GM18861 (cell line): ENCODE measurements around the gene MCM7.

ENCODE experiments used
- ATAC-seq: cut with Tn5 transposase; IDR thresholded peaks from one replicate; pipeline ENCODE4 v1.9.1; 2021; ENCODE audit not compliant: unreplicated experiment

Gene MCM7

DNA sequence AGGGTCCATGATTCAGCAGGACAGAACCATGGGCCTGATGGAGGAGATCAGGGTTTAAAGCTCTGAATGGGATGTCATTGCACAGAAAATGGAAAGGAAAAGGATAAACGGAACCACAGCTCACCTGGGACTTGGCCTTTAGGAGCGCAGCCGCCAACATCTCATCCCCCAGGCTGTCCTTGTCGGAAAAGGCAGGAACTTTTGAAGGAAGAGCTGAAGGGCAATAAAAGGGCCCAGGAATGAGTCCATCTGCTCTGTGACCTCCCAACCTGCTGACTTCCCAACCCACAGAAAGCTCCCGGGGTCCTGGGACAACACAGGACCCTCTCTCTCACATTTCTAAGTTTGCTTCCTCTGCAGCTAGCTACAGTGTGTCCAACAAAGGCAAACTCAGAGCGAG lies 25.8 kb downstream of the MCM7 start:
- ATAC-seq = no peak

DNA sequence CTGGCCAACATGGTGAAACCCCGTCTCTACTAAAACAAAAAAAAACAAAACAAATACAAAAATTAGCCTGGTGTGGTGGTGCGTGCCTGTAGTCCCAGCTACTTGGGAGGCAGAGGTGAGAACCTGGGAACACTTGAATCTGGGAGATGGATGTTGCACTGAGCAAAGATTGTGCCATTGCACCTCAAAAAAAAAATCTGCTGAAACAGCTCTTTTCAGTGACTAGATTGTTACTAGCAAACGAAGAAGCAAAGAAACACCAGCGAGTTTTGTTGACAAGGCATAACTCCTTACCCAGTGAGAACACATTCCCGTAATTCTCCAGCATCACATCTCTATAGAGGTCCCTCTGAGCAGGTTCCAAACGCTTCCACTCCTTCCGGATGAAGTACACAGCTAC lies 26.4 kb downstream of the MCM7 start:
- no peak for ATAC-seq

DNA sequence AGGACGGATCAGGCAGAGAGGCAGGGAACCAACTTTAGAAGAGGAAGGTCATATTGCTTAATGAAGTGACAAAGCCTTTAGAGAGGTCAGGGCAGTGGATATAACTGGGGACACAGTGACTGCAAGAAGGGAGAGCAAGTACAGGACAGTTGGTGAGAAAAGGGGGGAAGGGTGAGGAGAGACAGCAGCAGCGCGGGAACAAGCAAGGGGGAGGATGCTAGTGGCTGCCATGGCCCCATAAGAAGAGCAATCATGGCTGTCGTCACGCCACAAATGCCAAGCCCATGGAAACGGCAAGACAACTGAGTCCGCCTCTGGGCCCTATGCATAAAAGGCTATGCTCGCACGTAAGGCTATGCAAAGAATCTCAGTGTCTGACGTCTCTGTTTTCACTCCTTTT lies 28.7 kb downstream of the MCM7 start:
- no peak for ATAC-seq

DNA sequence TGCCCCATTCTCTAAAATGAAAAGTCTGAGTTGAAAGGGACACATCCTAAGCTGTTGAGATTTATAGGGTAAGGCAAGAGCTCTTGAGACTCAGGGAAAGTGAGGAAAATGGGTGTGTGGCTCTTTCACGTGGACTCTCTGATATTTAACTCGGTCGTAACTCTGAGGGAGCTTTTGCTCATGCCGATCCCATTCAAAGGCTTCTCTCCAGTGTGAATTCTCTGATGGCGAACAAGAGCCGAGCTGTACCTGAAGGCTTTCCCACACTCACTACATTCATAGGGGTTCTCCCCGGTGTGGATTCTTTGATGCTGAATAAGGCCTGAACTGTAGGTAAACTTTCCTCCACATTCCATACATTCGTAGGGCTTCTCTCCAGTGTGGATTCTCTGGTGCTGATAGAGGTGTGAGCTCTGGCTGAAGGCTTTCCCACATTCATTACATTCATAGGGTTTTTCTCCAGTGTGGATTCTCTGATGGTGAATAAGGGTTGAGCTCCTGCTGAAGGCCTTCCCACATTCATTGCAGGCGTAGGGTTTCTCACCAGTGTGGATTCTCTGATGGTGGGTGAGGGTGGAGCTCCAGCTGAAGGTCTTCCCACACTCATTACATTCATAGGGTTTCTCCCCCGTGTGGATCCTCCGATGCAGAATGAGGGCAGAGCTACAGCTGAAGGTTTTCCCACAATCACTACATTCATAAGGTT lies 30.0 kb downstream of the MCM7 start:
- no peak for ATAC-seq

DNA sequence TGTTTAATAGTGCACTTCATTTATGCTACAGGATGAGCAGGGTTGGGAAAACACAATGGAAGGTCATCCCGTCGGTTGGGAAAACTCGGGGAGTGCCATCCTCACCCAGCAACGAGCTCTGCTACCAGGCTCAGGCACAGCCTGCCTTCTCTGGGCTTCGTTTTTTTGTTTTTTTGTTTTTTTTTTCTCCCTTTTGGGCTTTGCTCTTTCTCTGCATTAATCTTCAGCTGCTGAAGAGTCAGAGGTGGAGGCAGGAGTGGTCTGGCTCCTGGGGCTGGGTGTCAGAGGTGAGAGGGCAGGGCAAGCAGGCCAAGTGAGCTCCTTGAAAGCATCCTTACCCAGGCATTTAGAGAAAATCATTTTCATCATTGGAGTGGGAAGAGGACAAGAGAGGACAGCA lies 31.2 kb downstream of the MCM7 start:
- ATAC-seq = no peak

DNA sequence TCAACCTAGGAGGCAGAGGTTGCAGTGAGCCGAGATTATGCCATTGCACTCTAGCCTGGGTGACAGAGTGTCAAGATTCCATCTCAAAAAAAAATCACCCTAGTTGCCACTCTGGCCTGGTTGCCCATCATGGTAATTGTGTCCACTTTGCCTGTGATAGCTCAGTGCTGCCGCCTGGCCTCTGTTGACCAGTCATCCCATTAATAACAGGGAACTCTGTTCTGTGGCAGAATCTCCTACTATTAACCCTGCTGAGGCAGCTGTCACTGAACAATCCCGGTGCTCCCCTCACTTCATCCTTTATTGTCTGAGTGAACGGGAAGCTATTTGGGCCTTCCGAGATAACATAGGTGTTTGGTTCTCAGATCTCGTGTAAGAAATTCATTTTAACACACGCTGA lies 34.2 kb downstream of the MCM7 start:
- no peak for ATAC-seq

DNA sequence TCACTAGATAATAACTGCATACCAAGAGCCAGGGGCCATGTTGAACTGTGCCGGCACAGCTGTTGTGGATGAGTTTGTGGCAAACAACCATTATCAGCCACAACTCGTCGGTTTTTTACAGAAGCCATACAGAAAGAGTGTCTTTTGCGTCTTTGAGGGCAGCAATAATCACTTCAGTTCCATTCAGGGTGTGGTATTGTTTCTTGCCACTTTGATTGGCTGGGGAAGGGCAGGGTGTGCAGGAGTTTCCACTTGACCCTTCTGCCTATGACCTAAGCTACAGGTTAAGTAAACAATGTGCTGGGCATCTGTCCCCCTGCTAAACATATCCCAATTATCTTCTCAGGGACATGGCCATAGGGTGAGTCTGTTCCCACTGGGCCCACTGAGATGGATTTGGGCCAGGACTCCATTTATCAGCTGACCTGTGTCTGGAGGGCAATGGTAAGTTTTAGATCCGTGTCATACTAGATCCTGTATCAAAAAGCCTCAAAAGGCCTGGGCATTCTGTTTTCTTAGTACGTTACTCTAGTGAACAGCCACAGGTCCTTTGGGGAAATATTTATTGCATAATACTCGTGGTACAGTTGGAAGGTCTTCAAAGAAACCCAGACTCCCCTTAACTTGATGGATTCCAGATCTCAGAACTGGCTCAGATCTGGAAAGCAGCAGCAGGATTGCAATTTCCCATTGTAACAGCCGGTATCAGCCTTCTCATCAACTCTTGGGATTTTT lies 35.6 kb downstream of the MCM7 start:
- ATAC-seq = no peak

DNA sequence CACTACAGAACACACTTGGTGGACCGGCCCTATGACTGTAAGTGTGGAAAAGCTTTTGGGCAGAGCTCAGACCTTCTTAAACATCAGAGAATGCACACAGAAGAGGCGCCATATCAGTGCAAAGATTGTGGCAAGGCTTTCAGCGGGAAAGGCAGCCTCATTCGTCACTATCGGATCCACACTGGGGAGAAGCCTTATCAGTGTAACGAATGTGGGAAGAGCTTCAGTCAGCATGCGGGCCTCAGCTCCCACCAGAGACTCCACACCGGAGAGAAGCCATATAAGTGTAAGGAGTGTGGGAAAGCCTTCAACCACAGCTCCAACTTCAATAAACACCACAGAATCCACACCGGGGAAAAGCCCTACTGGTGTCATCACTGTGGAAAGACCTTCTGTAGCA lies 37.0 kb downstream of the MCM7 start:
- no peak for ATAC-seq

DNA sequence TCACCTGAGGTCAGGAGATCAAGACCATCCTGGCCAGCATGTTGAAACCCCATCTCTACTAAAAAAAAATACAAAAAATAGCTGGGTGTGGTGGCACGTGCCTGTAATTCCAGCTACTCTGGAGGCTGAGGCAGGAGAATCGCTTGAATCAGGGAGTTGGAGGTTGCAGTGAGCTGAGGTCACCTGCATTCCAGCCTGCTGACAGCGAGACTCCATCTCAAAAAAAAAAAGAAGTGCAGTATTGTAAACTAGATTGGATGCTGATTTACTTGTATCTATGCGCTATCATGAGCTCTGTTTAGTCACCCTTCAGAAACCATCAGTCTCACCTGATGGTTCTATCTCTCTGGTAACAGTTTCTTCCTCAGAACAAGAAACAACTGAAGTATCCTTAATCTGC lies 37.8 kb downstream of the MCM7 start:
- no peak for ATAC-seq

DNA sequence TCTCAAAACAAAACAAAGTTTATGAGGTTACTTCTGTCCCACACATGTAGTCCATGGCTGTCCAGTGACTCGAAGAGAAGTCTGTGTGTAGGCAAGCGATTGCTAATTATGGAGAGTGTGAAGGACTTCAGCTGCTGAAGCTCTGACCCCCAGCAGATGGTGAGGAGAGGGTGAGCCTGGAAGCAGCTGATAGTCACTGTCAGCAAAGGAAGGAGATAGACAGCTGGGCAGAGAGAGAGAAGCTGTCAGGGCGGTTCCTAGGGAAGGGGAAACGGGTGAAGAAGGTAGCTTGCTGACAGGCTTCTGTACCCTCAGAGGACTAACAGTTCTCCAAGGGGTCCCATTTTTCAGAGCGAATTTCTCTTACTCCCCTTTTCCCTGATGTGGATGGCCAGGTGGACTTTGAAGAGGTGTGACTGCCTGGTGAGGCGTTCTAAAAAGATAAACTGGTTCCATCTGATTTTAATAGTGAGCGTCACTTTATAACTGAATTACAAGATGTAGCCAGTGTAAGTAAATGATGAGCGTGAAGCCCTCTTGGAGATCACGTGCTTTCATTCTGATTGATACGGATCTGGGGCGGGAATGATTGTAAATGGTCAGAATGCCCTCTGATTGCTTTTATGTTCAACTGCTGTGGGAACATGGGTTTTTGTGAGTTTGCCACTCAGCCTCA lies 39.5 kb downstream of the MCM7 start:
- ATAC-seq = no peak

DNA sequence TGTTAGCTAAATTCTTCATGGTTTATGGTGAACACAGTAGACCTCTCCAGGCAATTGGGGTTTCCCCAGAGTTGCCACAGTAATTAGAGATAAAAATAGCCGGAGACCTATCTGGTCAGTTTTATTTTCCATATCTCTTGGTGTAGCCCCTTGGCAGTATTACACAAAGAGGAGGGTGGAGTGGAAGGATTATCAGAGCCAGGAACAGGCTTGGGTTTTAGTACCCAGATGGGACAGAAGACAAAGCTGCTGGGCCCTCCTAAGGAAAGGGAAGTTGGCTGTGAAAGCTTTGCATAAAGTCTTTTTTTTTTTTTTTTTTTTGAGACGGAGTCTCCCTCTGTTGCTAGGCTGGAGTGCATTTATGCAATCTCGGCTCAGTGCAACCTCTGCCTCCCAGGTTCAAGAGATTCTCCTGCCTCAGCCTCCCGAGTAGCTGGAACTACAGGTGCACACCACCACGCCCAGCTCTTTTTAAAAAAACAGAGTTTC lies 41.9 kb downstream of the MCM7 start:
- ATAC-seq = no peak

DNA sequence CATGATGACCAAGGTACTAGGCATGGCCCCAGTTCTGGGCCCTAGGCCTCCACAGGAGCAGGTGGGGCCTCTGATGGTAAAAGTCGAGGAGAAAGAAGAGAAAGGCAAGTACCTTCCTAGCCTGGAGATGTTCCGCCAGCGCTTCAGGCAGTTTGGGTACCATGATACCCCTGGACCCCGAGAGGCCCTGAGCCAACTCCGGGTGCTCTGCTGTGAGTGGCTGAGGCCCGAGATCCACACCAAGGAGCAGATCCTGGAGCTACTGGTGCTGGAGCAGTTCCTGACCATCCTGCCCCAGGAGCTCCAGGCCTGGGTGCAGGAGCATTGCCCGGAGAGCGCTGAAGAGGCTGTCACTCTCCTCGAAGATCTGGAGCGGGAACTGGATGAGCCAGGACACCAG lies 44.2 kb downstream of the MCM7 start:
- no peak for ATAC-seq

DNA sequence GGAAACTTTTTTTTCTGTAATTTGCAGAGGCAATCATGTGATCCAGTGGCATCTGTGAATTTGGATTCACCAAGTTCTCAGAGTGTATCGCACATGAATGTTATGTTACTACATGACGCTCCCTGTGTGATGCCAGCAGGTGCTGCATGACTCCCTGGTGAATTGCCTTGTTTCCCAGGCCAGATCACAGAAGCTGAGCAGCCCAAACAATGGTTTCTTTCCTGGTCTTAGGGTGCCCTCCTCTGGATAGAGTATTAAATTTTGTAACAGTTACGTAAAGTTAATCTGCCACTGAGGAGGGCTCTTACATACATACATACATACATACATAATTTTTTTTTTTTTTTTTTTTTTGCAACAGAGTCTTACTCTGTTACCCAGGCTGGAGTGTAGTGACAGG lies 48.0 kb downstream of the MCM7 start:
- ATAC-seq = no peak

DNA sequence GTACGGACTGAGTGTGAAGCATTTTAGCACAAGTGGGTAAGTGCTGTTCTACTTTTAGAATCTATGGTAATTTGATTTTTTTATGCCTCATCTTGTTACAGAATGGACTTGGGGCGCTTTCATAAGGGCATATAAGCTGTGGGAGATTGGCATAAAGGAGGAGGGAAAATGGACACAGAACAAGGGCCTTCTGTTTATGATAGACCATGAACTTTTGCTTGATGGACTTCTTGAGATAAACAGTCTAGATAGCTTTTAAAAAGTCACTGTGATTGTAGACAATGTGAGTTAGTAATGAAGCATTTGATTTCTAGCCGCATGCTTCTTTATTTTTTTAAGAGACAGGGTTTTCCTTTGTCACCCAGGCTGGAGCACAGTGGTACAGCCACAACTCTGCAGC lies 49.6 kb downstream of the MCM7 start:
- no peak for ATAC-seq

DNA sequence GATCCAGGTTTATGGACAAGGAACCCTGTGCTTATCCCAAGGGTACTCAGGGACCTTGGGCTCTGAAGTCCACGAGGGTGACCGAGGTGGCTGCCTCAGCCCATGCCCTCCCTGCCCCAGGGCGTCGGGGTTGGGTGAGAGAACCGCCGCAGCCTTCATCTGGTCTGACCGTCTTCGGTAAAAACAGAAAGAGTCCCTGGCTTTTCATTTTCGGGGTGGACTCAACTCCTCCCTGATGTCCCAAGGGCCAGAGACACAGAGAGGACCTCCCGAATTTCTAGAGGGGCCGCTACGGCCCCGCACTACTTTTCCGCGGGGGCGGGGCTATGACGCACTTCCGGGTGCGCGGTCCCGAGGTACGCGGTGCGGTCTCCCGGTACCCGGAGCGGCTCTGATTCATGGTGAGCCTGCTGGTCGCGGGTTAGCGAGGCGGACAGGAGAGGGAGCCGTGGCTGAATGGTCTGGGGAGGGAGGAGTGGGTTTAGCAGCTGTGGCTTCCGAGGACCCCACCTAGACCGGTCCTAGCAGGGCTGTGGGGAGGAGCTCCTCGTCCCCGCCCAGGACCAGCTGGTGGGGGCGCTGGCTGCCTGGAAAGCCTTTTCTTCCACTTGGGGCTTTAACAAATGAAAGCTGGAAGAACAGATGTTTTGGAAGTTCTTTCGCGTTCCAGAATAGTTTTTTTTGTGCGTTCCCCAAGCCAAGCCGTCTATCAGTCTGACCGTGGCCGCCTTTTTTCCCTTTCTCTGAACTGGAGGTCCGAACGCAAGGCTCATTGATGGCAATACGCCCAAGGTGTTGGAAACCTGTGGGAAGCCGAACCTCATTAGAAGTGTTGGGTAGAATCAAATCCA lies 51.5 kb downstream of the MCM7 start, which contains the start of gene ZSCAN21:
TSS of gene ZSCAN21 (plus strand) at position 334 of the 851 bp plus-strand sequence. CDS start 7,233 bp downstream, outside the sequence.
- peak; percentile 85 for ATAC-seq

DNA sequence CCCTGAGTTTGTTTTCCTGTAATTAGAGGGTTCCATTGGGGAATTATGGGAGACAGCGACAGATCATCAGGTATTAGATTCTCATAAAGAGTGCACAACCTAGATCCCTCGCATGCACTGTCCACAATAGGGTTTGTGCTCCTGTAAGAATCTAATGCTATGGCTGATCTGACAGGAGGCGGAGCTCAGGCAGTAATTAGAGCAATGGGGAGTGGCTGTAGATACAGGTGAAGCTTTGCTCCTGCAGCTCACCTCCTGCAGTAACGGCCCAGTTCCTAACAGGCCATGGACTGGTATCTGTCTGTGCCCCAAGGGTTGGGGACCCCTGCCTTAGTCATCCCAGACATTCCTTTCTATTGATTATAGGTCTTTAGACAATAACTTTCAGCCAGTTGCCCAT lies 52.5 kb downstream of the MCM7 start:
- no peak for ATAC-seq

DNA sequence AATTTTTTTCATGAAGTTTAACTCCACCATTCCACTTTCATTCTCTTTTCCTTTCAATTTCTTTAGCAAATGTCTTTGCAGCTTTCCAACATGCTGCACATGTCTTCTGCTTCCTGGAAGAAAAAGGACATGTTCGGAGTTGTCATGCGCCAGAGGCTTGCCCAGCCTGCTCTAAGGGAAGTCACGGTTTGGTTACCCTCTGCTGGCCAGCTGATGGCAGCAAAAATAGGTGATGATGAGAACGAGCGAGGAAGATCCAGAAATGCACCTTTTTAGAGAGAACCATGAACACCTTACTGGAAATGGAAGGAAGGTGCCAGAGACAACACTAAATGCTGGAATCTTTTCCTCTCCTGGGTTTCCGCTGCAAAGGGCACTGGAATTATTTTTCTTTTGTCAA lies 56.5 kb downstream of the MCM7 start:
- no peak for ATAC-seq
